ENCODE results near the gene FCHO2.
"Not testable (repeated sequence)": the region's sequence is repeated elsewhere in the genome, so short reads cannot be mapped to it uniquely, and the experiment has no call there.

DNA sequence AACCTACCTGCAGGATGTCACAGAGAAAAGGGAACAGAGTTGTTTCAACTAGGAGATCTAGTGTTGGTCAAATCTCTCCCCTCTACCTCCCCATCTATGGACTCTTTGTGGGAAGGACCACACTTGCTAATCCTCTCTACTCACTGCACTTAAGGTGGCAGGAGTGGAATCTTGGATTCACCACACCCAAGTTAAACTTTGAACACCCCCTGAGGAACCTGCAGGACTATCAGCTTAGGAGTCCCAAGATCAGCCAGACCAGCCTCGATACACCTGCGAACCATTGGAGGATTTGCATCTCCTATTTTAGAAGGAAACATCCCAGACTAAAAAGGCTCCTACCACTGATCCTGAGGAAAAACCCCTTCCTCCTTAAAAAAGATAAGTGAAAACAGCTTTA is 23.2 kb upstream of the FCHO2 start:
- TF ChIP-seq, protein P1, sequence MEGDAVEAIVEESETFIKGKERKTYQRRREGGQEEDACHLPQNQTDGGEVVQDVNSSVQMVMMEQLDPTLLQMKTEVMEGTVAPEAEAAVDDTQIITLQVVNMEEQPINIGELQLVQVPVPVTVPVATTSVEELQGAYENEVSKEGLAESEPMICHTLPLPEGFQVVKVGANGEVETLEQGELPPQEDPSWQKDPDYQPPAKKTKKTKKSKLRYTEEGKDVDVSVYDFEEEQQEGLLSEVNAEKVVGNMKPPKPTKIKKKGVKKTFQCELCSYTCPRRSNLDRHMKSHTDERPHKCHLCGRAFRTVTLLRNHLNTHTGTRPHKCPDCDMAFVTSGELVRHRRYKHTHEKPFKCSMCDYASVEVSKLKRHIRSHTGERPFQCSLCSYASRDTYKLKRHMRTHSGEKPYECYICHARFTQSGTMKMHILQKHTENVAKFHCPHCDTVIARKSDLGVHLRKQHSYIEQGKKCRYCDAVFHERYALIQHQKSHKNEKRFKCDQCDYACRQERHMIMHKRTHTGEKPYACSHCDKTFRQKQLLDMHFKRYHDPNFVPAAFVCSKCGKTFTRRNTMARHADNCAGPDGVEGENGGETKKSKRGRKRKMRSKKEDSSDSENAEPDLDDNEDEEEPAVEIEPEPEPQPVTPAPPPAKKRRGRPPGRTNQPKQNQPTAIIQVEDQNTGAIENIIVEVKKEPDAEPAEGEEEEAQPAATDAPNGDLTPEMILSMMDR (IDR thresholded peaks at IDR 0.05), result not testable (repeated sequence)
- not testable (repeated sequence) for TF ChIP-seq POLR2A (IDR thresholded peaks at IDR 0.05)
